ENCODE data around the gene ZMYND8.

DNA sequence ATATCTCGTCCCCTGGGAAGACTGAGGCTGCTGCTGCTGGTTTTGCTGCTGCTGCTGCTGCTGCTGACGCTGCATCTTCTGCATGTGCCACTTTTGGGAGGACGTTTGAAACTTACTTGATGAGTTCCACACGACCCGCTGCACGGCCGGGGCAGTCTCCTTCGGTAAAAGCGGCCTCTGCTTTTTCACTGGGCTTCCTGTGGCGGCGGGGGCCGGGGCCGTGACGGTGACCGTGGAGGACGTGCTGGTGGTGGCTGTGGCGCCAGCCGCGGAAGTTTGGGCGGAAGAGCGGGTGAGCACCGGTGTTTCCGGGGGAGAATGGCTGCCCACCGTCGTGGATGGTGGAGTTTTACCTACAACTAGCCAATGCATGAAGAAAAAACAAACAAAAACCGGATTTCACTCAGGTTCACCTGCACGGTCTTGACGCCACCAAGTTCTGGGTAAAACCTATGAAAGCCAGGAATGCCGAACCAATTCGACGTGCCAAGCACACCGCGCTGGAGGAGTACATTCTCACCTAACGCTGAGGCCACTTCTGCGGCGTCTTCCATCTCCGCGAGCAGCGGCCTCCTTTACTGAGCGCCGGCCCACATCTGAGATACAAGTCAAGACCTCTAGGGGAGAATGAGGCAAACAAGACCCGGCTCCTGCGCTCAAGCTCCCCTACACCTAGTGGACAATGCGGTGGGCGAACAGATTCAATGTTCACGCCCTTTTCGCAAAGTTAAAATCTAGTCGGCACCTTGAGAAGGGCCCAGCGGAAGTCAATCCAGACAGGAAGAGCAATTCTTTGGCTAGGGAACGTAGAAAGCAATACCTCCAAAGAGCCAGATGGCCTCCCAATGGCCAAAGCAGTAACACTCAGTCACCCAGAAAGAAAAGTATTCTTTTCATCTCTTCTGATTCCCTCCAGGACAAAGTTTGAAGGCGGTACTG lies 117.5 kb downstream of the ZMYND8 start:
- TF ChIP-seq, protein P1, sequence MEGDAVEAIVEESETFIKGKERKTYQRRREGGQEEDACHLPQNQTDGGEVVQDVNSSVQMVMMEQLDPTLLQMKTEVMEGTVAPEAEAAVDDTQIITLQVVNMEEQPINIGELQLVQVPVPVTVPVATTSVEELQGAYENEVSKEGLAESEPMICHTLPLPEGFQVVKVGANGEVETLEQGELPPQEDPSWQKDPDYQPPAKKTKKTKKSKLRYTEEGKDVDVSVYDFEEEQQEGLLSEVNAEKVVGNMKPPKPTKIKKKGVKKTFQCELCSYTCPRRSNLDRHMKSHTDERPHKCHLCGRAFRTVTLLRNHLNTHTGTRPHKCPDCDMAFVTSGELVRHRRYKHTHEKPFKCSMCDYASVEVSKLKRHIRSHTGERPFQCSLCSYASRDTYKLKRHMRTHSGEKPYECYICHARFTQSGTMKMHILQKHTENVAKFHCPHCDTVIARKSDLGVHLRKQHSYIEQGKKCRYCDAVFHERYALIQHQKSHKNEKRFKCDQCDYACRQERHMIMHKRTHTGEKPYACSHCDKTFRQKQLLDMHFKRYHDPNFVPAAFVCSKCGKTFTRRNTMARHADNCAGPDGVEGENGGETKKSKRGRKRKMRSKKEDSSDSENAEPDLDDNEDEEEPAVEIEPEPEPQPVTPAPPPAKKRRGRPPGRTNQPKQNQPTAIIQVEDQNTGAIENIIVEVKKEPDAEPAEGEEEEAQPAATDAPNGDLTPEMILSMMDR (IDR thresholded peaks at IDR 0.05): no peak
- no peak for TF ChIP-seq POLR2A (IDR thresholded peaks at IDR 0.05)

Data from Peyer's patch (tissue), 4 donors.